Astrocyte (in vitro differentiated cells and primary cell): ENCODE results near the gene LRRC8A. TPM values are rescaled to one million over a fixed set of nuclear protein-coding genes. Genes with fewer than 3 reads are reported as not detected.
A peak's percentile ranks its signal among the peaks of the same experiment; 100 is the strongest.

Experiments
- DNase-seq: peaks from one replicate; pipeline ENCODE4 v3.0.0-alpha.2; 2010; ENCODE audit warnings: low read depth
- FAIRE-seq: peaks from 2 replicates; lab custom pipeline; 2011; peaks lifted over from hg19 to GRCh38; lab: Jason Lieb, UNC
- H2AFZ ChIP-seq: 2 replicates; pipeline ENCODE4 v1.6.0; 2012; ENCODE audit warnings: low read depth, low read length, inconsistent platforms
- H3K27ac ChIP-seq: 2 replicates; pipeline ENCODE4 v1.5.1; 2011; ENCODE audit warnings: low read depth, low read length, inconsistent platforms
- H3K27me3 ChIP-seq: 2 replicates; pipeline ENCODE4 v1.6.0; 2011; ENCODE audit warnings: low read length, inconsistent platforms; ENCODE audit not compliant: insufficient read depth
- H3K36me3 ChIP-seq: 2 replicates; pipeline ENCODE4 v1.5.1; 2011; ENCODE audit warnings: low read length, inconsistent platforms; ENCODE audit not compliant: insufficient read depth
- H3K4me1 ChIP-seq: 2 replicates; pipeline ENCODE4 v1.5.1; 2011; ENCODE audit warnings: low read length, inconsistent platforms; ENCODE audit not compliant: insufficient read depth
- H3K4me2 ChIP-seq: 2 replicates; pipeline ENCODE4 v1.6.0; 2012; ENCODE audit warnings: low read length, inconsistent platforms
- H3K4me3 ChIP-seq: 2 replicates; pipeline ENCODE4 v1.5.1; 2011; ENCODE audit warnings: low read depth, mild to moderate bottlenecking, low read length, inconsistent platforms; ENCODE audit not compliant: insufficient read depth
- H3K79me2 ChIP-seq: 2 replicates; pipeline ENCODE4 v1.6.0; 2012; ENCODE audit warnings: mild to moderate bottlenecking, low read length, inconsistent platforms; ENCODE audit not compliant: insufficient read depth
- H3K9ac ChIP-seq: 2 replicates; pipeline ENCODE4 v1.6.0; 2012; ENCODE audit warnings: mild to moderate bottlenecking, low read length, inconsistent platforms
- H3K9me3 ChIP-seq: 2 replicates; pipeline ENCODE4 v1.5.1; 2012; ENCODE audit warnings: low read depth, mild to moderate bottlenecking, low read length, inconsistent platforms; ENCODE audit not compliant: insufficient read depth
- H4K20me1 ChIP-seq: 2 replicates; pipeline ENCODE4 v1.6.0; 2012; ENCODE audit warnings: low read length, inconsistent platforms; ENCODE audit not compliant: insufficient read depth
- H3K27ac Mint-ChIP-seq: one replicate; pipeline ENCODE4 v1.8.0; 2021; ENCODE audit warnings: mild to moderate bottlenecking, mixed read lengths; ENCODE audit not compliant: unreplicated experiment
- H3K27me3 Mint-ChIP-seq: one replicate; pipeline ENCODE4 v1.8.0; 2021; ENCODE audit warnings: low read depth, mixed read lengths; ENCODE audit not compliant: unreplicated experiment
- H3K36me3 Mint-ChIP-seq: one replicate; pipeline ENCODE4 v1.8.0; 2021; ENCODE audit warnings: low read depth, mixed read lengths; ENCODE audit not compliant: unreplicated experiment
- H3K4me1 Mint-ChIP-seq: one replicate; pipeline ENCODE4 v1.8.0; 2021; ENCODE audit warnings: low read depth, mixed read lengths; ENCODE audit not compliant: unreplicated experiment
- H3K4me3 Mint-ChIP-seq: one replicate; pipeline ENCODE4 v1.8.0; 2021; ENCODE audit warnings: mild to moderate bottlenecking, moderate library complexity, mixed read lengths; ENCODE audit not compliant: unreplicated experiment
- H3K9me3 Mint-ChIP-seq: one replicate; pipeline ENCODE4 v1.8.0; 2021; ENCODE audit warnings: mild to moderate bottlenecking, mixed read lengths; ENCODE audit not compliant: unreplicated experiment
- EZH2 ChIP-seq: IDR thresholded peaks from 2 replicates; pipeline ENCODE4 v1.6.1; 2012; ENCODE audit warnings: mild to moderate bottlenecking, low read length, inconsistent platforms; ENCODE audit not compliant: insufficient read depth
- total RNA-seq: library from RNA; stranded (reverse); gene quantifications from 2 replicates; pipeline ENCODE4 v1.2.1, GENCODE V29; 2021
- TF ChIP-seq, protein P1 (sequence below): IDR thresholded peaks from 2 replicates; pipeline ENCODE4 v1.5.1; 2011; ENCODE audit warnings: low read depth, mild to moderate bottlenecking, inconsistent platforms, low read length, moderate library complexity; ENCODE audit not compliant: insufficient read depth

The LRRC8A gene
- total RNA-seq, 1 donor from 2014 or later = 103 TPM

DNA sequence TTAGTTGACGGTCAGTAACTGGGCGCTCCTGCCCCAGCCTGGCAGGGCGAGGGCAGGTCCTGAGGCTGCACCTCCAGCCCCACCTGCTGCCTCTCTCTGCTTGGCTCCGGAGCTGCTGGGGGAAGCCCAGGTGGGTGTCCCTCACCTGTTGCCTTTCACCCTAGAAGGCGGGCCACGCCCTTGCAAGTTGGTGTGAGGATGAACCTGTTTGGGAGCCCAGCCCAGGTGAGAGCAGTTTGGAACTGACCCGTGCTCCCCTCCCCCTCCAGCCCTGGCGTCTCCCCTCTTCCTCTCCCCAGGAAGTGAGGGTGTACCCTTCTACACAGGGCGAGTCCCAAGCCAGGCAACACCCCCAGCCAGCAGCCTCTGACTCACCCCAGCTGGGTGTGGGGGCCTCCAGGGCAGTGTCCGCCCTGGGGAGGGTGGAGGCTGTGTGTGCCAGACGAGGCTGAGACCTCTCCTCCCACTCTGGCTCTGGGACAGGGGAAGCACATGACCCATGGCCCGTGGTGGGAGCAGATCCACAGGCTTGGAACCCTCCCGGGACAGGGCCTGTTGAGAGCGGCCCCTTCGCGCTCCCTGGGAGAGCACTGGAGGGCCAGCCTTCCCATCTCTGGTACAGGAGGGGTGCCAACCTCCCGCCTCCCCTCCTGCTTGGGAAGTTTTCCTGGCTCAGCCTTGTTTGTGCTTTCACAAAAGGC is 10.4 kb downstream of the LRRC8A start:
- H3K27ac Mint-ChIP-seq = no peak overlapping the region
- peaks cover 18% of the 10 kb centered on the region for H3K4me1 Mint-ChIP-seq
- TF ChIP-seq, protein P1, sequence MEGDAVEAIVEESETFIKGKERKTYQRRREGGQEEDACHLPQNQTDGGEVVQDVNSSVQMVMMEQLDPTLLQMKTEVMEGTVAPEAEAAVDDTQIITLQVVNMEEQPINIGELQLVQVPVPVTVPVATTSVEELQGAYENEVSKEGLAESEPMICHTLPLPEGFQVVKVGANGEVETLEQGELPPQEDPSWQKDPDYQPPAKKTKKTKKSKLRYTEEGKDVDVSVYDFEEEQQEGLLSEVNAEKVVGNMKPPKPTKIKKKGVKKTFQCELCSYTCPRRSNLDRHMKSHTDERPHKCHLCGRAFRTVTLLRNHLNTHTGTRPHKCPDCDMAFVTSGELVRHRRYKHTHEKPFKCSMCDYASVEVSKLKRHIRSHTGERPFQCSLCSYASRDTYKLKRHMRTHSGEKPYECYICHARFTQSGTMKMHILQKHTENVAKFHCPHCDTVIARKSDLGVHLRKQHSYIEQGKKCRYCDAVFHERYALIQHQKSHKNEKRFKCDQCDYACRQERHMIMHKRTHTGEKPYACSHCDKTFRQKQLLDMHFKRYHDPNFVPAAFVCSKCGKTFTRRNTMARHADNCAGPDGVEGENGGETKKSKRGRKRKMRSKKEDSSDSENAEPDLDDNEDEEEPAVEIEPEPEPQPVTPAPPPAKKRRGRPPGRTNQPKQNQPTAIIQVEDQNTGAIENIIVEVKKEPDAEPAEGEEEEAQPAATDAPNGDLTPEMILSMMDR = no peak
- no peak for TF ChIP-seq EZH2
- H3K9me3 Mint-ChIP-seq = no peaks in the 10 kb centered on the region
- peaks cover 22% of the 10 kb centered on the region for H3K36me3 ChIP-seq
- peaks cover 55% of the 10 kb centered on the region for H4K20me1 ChIP-seq
- peaks cover 79% of the 10 kb centered on the region for H3K79me2 ChIP-seq
- H3K9ac ChIP-seq = peak overlapping the region; percentile 69
- peak overlapping the region; percentile 61 for H3K4me2 ChIP-seq
- no peak overlapping the region for H3K4me3 ChIP-seq
- peak overlapping the region; percentile 54 for H3K27ac ChIP-seq
- H3K4me1 ChIP-seq = peaks cover 40% of the 10 kb centered on the region
- H3K27me3 ChIP-seq = no peaks in the 10 kb centered on the region
- FAIRE-seq = no peak
- peak; percentile 80 for DNase-seq
- no peaks in the 10 kb centered on the region for H3K9me3 ChIP-seq
- peak overlapping the region; percentile 32 for H2AFZ ChIP-seq
- H3K4me3 Mint-ChIP-seq = no peak overlapping the region
- H3K36me3 Mint-ChIP-seq = peaks cover 13% of the 10 kb centered on the region
- H3K27me3 Mint-ChIP-seq = no peaks in the 10 kb centered on the region

DNA sequence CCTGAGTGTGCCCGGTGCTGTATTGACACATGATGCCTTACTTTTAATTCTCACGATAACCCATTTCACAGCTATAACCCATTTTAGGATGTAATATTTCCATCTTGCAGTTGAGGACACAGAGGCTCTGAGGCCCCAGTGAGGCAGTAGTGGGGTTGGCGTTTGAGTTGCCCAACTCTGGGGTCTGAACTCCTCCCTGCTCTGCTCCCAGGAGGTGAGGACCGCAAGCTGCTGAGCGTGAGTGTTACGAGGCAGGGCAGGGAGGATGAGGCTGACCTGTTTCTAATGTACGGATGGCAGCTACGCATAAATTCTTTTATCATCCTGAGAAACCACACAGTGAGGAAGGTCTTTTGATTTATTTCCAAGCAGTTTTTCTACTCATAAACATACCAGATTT is 11.4 kb downstream of the LRRC8A start:
- H3K27ac Mint-ChIP-seq = no peak overlapping the region
- H3K9me3 Mint-ChIP-seq = no peaks in the 10 kb centered on the region
- H3K27me3 Mint-ChIP-seq = no peaks in the 10 kb centered on the region
- peaks cover 14% of the 10 kb centered on the region for H3K4me1 Mint-ChIP-seq
- Histone ChIP-seq H3K36me3 (peaks cover 21% of the 10 kb centered on the region), H3K9me3 (no peaks in the 10 kb centered on the region), H3K9ac (no peak overlapping the region), H3K4me2 (no peak overlapping the region), H3K27me3 (no peaks in the 10 kb centered on the region), H3K79me2 (peaks cover 81% of the 10 kb centered on the region), H2AFZ (no peak overlapping the region), H3K4me3 (no peak overlapping the region), H3K4me1 (peaks cover 32% of the 10 kb centered on the region), H3K27ac (no peak overlapping the region), H4K20me1 (peaks cover 52% of the 10 kb centered on the region)
- DNase-seq (no peak), FAIRE-seq (no peak)
- peaks cover 16% of the 10 kb centered on the region for H3K36me3 Mint-ChIP-seq
- H3K4me3 Mint-ChIP-seq = no peak overlapping the region
- TF ChIP-seq, protein P1 = no peak
- TF ChIP-seq EZH2 = no peak

DNA sequence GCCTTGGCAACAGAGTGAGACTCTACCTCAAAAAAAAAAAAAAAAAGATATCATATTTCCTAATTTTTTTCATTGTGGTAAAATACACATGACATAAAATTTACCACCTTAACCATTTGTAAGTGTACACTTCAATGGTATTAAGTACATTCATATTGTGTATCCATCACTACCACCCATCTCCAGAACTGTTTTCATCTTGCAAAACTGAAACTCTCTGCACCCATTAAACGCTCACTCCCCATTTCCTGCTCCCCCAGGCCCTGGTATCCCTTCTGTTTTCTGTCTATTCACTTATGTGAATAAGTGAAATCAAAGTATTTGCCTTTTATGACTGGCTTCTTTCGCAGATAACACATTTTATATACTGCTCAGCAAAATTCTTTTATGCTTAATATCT is 12.8 kb downstream of the LRRC8A start:
- Histone ChIP-seq H3K4me3 (no peak overlapping the region), H3K27me3 (no peaks in the 10 kb centered on the region), H3K36me3 (peaks cover 21% of the 10 kb centered on the region), H3K79me2 (peaks cover 84% of the 10 kb centered on the region), H3K9ac (no peak overlapping the region), H3K4me2 (no peak overlapping the region), H3K4me1 (peaks cover 27% of the 10 kb centered on the region), H3K27ac (no peak overlapping the region), H4K20me1 (peaks cover 57% of the 10 kb centered on the region), H3K9me3 (no peaks in the 10 kb centered on the region), H2AFZ (no peak overlapping the region)
- Mint-ChIP-seq H3K36me3 (peaks cover 18% of the 10 kb centered on the region), H3K27ac (no peak overlapping the region), H3K4me3 (no peak overlapping the region), H3K9me3 (no peaks in the 10 kb centered on the region), H3K27me3 (no peaks in the 10 kb centered on the region), H3K4me1 (peaks cover 17% of the 10 kb centered on the region)
- DNase-seq = no peak
- no peak for TF ChIP-seq EZH2
- TF ChIP-seq, protein P1 = no peak
- FAIRE-seq = no peak
